Stimulated activated CD4-positive, alpha-beta T cell treated with anti-CD3 and anti-CD28 coated beads, Interleukin-2, amount 100 ng/mL, for 48 hours (primary cell): Measurements from ENCODE around the gene SH2D5.

Experiments used
- DNase-seq, 2 donors: peaks; one replicate each; pipeline ENCODE4 v3.0.0-alpha.2; 2020

SH2D5 gene

DNA sequence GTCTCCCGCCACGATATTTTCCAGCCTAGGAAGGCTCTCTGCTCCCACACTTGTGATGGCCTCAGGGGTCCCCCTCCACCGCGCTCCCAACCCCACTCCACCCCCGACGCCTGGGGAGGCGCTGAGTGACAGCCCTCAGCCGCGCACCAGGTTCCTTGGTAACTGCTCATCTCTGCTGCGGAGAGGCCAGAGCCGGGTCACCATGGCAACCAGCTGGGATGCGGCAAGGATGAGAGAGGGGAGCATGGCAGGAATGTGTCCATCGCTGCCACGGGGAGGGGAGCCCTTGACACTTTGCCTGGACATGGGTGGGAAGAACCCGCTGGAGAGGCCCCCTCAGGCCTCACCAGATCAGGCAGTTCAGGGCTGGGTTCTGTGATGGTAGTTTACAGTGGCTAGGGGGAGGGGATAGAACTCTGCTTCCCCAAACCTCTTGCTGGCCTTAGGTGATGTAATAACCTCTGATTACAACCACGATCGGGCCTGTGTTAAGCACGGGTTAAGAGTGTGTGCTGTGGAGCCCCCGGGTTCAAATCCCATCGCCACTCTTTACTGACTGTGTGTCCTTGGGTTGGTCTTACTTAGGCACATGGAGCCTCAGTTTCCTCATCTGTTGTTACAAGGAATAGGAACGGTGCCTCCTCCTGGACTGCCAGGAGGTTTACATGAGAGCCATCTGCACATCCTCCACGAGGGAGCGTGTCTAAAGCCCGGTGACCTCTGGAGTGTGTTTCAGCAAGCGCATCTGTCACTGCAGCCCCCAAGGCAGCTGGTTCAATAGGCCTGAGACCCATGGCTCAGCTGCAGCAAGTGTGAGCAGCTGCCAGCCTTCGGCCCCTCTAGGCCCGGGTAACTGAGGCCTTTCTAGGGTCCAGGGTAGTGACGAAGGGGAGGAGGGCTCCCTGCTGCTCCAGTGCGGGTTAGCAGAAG lies 21.0 kb downstream of the SH2D5 start:
- DNase-seq = no peak

DNA sequence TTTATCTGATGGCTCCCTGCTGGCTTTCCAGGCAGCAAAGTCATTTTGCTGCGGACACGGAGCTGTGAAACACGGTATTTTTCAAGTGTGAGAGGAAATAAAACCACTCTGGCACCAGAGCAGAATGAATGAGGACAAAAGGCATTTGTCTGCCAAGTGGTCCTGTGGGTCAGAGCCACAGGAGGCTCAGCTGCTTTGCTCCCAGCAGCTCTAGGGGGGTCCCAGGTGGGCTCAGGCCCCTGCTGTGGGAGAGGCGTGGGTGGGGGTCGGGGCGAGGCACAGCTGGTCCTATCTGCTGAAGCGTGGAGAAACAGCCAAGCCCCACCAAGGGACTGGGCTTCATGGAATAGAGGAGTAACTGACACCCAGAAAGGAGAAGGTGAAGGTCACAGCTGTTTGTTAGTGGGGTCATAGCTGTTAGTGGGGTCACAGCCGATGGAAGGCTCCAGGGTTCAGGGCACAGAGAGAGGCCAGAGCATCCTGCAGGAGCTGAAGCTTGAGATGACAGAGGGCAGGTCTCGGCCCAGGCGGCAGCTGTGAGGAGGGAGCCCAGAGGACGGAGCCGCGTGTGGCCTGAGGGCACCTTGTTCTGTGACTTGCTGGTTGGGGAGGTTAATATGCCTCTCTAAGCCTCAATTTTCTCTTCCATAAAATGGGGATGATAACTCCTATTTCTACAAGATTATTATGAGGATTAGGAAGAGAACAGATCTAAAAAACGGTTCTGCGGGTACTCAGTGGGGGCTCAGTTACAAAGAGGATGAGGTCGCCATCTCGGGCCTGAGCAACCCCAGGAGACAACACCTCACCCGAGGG lies 21.8 kb downstream of the SH2D5 start:
- DNase-seq = no peak

DNA sequence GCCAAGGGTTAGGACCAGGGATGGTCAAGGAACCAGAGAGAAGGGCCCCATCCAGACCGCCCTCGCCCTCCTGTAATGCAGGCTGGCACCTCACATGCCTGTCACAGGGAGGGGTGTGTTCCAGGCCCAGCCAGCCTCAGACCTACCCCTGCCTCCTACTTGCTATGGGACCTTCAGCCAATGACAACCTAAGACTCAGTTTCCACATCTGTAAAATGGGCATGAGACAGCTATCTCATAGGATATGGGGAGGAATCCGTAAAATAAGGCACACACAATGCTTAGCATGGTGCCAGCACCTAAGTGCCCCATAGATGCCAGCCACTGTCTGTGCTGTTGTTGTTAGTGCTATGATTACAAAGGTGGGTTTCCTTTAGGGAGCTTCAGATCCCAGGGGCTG lies 22.6 kb downstream of the SH2D5 start:
- no peak for DNase-seq

DNA sequence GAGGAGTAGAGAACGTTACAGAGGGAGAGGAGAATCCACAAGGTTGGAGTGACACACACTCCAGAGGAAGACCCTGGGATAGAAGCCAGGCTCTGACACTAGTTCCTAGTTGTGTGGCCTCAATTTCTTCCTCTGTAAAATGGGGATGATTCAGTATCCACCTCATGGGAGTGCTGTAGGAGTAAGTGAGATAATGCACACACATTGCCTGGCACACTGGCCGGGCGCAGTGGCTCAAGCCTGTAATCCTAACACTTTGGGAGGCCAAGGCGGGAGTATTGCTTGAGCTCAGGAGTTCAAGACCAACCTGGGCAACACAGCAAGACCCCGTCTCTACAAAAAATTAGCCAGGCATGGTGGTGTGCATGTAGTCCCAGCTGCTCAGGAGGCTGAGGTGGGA lies 23.6 kb downstream of the SH2D5 start:
- no peak for DNase-seq

DNA sequence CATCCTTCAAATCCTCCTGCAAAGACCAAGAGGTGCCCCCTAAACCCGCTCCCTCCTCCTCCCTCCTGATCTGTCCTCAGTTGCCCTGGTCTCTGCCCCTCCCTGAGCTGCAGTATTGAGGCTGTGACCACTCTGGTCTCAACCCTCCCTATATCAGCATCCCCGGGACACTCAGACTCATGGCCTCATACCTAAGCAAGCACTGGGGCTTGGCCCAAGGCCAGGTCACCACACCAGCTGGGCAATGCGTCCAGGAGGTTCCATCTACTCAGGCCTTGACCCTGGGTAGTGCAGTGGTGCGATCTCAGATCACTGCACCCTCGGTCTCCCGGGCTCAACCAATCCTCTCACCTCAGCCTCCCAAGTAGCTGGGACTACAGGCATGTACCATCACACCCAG lies 24.4 kb downstream of the SH2D5 start:
- no peak for DNase-seq

DNA sequence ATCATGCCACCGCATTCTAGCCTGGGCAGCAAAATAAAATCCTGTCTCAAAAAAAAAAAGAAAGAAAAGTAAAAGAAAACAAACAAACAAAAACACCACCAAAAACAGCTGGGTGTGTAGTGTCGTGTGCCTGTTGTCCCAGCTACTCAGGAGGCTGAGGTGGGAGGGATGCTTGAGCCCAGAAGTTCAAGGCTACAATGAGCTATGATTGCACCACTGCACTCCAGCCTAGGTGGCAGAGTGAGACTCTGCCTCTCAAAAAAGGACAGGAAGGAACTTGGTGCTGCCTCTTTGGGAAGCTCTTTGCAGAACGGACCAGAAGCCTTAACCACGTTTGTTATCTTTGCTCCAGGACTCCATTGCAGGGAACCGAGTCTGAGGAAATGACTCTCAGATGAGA lies 25.7 kb downstream of the SH2D5 start:
- no peak for DNase-seq

DNA sequence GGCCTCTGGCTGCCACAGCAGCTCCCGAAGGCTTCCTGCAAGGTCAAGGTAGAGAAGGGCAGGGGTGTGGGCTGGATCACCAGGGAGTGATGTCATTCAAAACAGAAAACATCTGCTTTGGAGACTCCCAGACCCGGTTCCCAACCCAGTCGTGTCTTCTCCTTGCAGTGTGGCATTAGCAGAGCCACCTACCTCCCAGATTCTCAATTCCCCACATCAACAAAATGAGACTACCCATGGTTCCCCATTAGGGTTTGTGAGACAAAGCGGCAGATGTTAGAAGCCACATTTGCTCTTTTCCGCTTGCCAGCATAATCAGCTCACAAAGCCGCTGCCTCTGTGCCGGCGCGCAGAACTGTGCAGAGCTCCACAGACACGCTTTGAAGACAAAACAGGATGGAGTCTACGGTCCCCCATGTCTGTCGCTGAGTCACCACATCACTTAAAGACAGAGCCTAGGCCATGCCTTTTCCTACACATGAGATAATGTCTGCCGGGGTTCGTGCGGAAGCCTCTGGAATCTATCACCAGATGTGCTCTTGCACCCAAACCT lies 27.2 kb downstream of the SH2D5 start:
- no peak for DNase-seq

DNA sequence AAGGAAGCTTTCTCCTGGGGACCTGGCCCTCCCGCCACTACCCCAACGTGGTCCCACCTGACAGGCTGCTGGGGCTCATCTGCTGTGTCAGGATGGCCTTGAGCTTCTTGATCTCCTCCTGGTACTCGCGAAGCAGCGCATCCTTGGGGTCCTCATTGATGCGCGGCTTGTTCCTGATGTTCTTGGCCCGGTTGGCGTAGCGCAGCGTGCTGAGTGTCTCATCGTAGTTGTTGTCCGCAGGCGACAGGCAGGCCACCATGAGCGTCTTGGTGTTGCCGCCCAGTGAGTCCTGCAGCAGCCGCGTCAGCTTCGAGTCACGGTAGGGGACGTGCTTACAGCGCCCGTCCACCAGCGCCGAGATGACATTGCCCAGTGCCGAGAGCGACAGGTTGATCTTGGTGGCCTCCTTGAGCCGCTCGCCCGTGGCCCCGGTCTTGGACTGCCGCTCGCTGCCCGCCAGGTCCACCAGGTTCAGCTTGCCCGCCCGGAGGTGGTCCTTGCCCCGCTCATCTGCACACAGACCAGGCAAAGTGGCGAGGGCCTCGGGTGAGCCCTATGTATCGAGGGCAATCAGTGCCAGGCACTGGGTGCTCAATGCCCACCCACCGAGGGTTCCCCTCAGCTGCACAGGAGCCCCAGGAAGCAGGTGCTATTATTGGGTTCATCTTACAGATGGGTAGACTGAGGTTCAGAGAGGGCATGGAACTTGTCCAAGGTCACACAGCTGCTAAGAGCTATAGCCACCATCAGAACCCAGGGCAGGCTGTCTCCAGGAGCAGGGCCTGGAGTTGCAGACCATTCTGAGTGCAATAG lies 27.9 kb downstream of the SH2D5 start:
- no peak for DNase-seq

DNA sequence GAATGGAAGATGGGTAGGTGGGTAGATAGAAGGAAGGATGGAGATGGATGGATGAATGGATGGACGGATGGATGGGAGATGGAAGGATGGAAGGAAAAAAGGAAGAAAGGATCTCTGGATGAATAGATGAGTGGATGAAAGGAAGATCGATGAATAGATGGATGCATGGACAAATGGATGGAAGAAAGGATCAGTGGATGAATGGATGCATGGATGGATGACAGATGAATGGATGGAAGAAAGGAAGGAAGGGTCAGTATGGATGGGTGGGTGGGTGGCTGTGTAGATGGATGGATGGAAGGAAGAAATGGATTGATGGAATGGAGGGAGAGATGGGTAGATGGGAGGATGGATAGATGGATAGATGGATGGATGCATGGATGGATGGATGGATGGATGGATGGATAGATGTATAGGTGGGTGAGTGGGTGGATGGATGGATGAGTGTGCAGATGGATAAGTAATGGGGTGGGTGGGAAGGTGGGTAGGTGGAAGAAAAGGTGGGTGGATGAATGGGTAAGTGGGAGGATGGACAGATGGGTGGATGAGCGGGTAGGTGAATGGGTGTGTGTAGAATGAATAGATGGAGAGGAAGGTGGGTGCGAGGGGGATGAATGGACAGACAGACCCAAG lies 29.3 kb downstream of the SH2D5 start:
- DNase-seq = no peak

DNA sequence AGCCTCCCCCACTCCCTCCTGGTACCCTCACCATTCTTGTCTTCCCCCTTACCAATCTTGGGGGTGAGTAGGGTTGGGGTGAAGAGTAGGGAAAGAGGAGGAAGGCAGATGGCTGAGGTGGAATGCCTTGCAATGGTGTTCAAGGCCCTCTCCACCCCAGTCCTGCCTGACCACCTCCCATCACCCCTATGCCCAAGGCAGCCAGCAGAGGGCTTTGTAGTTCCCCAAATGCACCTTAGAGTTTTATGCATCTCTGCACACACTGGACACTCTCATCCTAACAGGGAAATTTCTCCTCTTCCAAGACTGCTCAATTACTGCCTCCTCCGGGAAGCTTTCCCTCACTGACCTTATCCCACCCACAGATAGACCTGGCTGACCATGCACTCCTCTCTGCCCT lies 30.1 kb downstream of the SH2D5 start:
- no peak for DNase-seq

DNA sequence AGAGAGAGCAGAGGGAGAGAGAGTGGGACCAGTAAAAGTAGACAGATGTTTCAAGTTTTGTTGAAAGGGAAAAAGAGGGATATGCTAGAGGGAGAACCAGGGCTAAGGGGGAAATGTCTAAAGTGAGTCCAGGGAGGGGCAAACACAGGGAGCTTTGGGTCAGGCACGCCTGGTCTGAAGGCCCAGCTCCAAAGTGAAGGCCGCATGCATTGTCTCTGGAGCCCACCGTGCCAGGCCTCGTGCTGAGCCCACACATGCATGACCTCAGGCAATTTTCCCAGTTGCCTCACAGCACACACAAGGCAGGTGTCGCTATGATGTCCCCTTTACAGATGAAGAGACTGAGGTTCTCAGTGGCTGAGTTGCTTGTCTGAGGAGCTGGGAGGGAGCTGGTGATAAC lies 30.7 kb downstream of the SH2D5 start:
- DNase-seq = no peak

DNA sequence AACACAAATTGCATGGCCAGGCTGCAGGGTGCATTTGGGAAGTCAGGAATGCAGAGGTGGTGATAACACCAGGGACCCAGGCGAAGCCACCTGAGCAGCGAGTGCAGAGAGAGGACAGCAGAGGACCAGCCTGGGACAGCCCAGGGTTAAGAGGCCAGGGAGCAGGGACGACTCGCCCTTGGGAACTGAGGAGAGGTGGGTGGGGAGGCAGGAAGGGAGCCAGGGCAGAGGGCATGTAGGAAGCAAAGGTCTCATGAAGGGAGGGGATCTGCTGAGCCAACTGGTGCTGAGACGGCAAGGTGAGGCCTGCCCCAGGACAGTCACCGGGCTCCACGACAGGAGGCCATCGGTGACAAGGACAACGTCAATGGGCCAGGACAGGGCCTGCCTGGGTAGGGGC lies 31.1 kb downstream of the SH2D5 start:
- no peak for DNase-seq

DNA sequence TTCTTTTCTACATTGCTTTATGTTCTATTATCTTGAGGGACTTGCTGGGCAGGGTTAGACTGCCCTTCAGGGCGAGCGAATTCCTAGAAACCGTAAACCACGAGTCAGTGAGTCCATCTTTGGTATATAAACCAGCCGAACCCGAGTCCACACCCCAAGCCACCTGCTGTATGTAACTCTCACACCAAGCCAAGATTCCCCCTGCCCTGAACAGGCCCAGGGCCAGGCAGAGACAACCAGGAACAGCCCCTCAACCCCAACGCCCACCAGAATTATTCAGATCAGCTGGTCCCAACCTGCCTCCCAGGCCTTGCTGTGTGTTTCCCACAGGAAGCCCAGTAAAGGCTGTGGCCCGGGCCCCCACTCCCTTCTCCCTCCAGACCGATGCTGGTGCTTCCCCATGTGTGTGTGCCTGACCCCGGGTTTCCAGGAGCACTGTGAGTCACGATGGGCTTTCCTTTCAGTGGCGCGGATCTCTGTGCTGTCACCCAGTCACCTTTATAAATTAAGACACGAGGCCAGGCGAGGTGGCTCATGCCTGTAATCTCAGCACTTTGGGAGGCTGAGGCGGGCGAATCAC lies 31.8 kb downstream of the SH2D5 start:
- DNase-seq = no peak

DNA sequence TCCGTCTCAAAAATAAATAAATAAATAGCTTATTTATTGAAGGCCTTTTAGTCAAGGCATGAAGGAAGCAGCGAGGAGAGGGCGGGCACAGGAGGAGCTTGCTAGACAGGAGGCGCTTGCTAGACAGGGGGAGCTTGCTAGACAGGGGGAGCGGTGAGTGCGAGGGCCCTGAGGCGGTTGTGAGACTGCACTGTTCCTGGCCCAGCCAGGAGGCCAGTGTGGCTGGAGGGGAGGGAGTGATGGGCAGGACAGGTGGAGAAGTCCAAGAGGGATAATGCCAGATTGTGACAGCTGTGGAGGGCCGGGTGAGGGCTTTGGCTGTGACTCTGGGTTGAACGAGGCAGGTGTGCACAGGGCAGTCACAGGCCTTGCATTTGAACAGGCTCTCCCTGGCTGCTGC lies 32.9 kb downstream of the SH2D5 start:
- no peak for DNase-seq

DNA sequence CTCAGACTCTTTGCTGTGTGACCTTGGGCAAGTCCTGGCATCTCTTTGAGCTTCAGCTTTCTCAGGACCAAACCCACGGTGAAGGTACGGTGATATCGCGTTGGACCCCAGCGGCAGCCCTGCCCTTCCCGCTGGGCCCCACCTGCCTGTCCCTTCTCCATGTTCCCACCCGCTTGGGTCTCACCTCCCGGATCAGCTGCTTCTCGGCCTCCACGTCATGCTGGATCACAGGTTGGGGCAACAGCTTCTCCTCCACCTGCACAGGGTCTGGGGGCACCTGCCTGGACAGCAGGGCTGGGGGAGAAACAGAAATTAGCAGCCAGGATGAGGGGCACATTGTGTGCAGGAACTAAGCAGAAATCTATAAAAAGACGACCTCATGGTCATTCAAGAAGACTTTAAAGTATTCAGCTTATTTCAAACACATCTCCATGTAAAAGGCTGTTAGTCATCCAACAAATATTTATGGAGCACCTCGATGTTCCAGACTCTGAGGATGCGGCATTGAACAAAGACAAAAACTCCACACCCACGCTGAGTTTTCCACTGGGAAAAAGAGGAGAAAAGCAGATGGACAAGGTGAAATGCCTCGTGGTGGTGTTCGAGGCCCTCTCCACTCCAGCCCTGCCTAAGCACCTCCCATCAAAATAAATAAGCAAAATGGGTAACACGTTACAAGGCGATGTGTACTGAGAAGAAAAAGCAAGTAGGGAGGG lies 34.1 kb downstream of the SH2D5 start:
- DNase-seq = no peak

DNA sequence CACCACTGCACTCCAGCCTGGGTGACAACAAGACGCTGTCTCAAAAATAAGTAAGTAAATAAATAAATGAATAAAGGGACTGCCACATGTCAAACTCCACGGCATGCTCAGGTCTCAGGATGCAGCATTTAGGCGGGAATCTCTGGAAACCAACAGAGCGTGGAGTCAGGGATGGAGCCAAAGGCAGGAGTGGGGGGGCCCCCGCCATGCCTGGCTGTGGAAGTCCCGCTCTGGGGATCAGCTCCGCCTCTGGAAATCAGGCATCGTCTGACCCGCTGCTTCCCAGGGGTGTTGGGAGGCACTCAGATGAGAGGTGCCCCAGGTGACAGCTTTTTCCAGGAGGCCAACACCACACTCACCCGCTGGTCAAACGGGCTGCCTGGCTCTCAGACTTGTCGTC lies 34.9 kb downstream of the SH2D5 start:
- no peak for DNase-seq

DNA sequence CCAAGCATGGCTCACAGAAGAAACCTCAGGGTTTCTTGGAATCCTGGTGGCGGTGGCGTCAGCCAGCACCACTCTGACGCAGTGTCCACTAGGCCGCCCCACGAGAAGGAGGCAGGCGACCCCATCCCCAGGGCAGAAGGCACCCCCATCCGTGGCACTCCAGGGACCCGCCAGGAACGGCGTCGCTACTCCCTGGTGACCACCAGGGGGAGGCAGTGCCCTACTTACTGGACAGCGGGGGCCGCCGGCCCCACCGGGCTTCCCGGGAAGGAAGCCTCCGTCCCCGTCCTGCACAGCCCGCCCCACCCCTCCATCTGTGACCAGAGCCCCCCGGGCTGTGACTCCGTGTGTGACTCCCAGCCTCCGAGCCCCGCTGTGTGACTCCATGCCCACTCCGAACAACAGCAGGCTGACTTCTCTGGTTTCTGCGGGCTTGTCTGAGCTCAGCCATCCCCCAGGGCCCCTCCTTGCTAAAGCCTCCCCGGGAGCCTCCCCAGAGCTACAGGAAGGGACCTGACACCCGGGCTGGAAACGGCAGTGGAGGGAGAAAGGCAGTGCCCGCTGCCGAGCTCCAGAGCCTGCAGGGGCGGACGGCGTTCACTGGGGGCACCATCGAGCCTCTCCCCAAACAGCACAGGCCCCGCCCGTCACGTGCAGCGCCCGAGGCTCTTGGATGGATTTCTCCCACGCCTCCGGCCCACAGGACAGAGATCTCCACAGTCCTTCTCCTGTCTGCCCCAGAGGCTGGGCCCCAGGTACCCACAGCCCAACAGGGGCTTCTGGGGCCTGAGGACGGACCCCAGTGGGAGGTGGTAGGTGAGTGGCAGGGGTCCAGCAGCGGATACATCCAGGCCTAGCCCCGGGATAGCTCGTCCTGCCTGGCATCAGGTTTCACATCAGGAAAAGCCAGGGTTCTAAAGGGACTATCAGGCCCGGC lies 35.8 kb downstream of the SH2D5 start:
- peak; percentile 67 to 76 for DNase-seq

DNA sequence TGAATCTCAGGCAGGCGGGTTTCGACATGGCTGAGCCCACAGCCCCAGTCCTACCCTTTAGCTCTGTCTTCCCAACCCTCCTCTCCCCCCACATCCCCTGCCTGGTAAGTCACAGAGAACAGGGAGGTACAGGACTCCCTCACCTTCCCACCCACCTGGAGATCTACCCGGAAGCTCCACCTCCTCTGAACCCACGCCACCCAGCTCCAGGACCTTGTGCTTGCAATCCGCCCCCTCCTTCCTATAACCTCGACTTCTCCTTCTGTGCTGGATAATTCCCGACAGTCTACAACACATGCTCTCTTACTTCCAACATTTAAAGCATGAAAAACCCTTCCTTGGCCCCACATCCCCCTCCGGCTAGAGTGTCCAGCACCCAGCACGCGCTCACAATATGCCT lies 37.0 kb downstream of the SH2D5 start:
- no peak for DNase-seq

DNA sequence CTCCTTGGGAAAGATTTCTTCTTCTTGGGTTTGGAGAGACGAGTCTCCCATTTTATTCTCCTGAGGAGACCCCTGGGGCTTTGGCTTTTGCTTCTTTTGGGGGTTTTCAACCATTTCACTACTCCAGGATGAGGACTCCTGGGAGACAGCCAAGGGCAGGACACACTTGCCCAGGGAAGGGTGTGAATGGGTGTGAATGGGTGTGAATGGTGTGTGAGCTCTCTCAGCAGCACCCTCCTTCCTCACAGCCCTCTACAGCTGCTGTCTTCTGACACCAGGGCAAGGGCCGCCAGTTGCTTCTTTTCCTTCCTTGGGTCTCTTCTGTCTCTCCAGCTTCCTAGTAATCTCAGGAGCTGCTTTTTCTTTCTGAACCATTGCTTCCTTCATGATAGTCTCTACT lies 38.9 kb downstream of the SH2D5 start:
- no peak for DNase-seq

DNA sequence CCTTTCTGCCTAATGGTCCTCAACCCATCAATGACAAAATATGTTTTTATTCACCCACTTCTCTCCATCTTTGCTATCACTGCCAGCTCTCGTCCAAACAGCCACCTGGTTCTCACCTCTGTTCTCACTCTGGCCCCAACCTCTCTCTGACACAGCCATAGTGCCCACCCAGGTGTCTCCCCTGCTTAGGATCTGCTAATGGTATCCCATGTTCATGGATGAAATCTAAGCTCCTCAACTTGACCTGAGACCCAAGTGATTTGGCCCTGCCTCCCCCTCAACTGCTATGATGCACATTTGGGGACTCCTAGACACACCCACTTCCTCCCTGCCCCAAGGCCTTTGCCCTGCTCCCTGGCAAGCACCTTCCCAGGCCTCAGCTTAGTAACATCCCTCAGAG lies 40.6 kb downstream of the SH2D5 start:
- no peak for DNase-seq
